NCI-H460 (cell line): ENCODE measurements around the gene TNFSF12. TPM values are rescaled to one million over a fixed set of nuclear protein-coding genes. Genes with fewer than 3 reads are reported as not detected.
"Not testable (repeated sequence)": the region's sequence is repeated elsewhere in the genome, so short reads cannot be mapped to it uniquely, and the experiment has no call there.

Experiments used
- DNase-seq: peaks from one replicate; pipeline ENCODE4 v3.0.0-alpha.2; 2016; ENCODE audit warnings: low read depth; ENCODE audit errors: extremely low read depth
- small RNA-seq, 2 experiments: library from RNA; depleted of rRNA; stranded (forward); fragments of <200 nt; gene quantifications; one replicate each; pipeline ENCODE3, GENCODE V24; 2014
- total RNA-seq: library from RNA; depleted of rRNA; stranded (reverse); fragments of >200 nt; shearing (Covaris generic); gene quantifications from 2 replicates; pipeline ENCODE4 v1.2.3, GENCODE V29; 2014; rRNA removed

TNFSF12 gene
- total RNA-seq, 1 experiment from 2014 or later = 6.9 TPM

- DNase-seq = peak; percentile 94
Measured at GRCh38 chr17:7583253-7584109, 34.6 kb downstream of the TNFSF12 start, which contains the start of gene MPDU1. MPDU1 (plus strand) TSS chr17:7583852; CDS start chr17:7583863, 11 bp downstream.

DNA sequence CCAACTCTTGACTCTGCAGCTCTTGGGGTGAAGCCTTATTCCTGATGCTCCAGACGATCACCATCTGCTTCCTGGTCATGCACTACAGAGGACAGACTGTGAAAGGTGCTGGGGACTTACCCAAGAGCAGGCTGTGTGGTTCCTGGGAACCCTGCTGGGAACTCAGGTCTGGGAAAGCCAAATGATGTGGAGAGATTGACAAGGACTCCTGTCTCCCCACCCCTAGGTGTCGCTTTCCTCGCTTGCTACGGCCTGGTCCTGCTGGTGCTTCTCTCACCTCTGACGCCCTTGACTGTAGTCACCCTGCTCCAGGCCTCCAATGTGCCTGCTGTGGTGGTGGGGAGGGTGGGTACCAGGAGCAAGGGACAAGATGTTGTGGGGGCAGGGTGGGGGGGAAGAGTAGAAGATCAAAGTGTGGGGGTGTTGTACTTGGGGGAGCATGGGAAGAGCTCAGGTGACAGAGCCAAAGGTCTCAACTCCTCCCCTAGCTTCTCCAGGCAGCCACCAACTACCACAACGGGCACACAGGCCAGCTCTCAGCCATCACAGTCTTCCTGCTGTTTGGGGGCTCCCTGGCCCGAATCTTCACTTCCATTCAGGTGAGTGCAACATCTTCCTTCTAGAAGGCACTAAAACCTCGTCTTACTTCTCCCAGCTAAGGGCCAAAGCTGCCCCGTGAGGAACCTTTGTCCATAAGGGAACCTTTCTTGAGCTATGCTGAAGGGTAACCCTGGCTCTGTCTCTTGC is 38.0 kb downstream of the TNFSF12 start:
- peak; percentile 58 for DNase-seq

- DNase-seq = no peak
Measured at GRCh38 chr17:7587420-7588151, 38.7 kb downstream of the TNFSF12 start.

DNA sequence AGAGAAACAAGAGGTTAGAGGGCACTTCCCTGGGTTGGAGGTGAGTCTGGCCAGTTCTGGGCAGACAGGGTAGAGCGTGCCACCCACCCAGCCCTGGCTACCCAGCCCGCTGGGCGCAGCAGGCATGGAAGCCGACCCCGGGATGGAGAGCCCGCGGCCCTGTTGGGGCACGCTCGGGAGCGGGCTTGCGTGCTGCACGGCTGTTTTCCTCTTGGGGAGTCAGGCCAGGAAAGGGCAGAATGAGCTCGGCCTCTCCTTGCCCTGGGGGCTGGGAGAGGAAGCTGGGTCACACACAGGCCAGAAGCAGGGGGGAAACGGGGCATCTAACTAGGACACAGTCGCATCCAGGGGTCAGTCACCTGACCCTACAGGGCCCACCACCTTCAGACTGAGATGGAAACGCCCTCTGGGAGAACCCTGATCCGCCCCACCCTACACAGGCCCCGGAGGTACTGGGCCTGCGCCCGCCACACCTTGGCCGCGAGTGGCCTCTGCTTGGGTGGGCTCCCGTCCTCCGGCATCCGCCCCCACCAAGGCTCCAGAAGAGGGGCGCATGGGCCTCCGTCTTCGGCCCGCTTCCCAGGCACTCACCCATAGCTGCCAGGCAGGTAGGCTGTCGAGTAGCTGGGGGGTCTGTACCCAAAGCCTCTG is 39.8 kb downstream of the TNFSF12 start:
- no peak for DNase-seq

- DNase-seq = peak; percentile 81
Measured at GRCh38 chr17:7589204-7589868, 40.5 kb downstream of the TNFSF12 start.

DNA sequence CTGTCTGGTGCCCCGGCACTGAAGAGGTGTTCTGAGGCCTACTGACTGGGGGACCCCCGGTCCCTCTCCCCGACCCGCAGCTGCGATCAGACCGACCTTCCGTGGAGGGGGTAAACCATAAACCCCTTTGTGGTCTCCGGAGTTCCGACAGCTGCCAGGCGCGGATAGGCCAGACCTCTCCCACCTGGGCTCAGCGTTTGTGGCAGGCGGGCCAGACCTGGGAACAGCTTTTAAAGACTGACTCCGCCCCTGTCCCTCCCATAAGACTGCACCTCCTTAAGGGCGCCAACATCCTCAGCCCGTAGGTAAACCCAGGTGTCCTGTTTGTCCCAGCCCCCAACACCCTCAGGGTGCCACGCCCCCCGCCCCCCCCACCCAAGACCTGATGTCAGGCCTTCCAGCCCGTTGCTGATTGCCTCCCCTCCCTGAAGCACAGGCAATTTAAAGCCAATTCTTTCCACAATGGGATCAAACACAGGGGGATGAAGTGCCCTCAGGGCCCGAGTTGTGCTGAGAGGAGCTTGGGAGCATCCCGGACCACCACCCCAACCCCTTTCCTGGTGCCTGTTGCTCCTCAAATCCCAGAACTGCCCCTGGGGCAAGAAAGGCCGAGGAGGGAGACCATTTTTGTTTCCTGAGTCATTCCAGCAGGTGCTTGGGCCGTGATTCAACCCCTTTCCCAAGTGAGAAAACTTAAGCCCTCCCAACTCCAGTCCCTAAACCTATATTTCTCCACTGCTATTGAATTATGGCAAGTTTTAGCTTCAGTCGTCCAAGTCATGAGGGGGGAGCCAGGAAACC is 41.2 kb downstream of the TNFSF12 start, which contains the start of gene SOX15:
SOX15 (minus strand) TSS at position 204 of the 801 bp plus-strand sequence. CDS start 418 bp downstream, outside the sequence.
- no peak for DNase-seq

DNA sequence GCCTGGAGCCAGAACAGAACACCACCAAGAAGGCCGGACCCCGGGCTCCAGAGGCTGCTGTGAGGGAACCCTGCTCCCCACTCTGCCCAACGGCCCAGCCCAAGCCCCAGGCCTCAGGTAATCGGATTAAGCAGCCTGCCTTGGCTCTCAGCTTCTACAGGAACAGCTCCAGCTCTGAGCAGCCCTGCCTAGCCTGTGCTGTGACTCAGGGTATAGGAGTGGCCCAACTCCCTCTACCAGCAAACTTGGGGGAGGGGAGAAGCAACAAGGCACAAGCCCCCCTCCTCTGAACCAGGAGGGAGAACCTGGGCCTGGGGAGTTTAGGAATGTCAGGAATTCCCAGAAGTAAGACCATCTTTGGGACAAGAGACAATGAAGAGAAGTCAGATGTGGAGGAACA is 41.9 kb downstream of the TNFSF12 start:
- DNase-seq = no peak

DNA sequence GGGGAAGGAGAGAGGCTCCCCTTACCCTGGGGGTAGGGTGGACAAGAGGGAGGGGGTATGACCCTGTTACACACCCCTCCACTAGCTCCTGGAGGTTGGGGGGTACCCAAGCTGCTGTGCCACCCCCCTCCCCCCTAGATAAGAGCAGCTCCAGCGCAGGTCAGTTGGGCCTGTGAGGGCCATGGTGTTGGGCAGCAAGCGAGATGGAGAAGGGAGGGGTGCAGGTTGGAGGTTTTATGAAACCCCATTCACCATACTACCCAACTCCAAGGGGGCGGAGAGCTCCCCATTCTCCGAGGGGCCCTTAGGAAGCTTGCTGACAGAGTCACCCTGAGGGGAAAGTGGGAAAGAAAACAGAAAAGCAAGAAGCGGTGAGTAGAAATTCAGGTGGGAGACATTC is 42.7 kb downstream of the TNFSF12 start:
- no peak for DNase-seq

DNA sequence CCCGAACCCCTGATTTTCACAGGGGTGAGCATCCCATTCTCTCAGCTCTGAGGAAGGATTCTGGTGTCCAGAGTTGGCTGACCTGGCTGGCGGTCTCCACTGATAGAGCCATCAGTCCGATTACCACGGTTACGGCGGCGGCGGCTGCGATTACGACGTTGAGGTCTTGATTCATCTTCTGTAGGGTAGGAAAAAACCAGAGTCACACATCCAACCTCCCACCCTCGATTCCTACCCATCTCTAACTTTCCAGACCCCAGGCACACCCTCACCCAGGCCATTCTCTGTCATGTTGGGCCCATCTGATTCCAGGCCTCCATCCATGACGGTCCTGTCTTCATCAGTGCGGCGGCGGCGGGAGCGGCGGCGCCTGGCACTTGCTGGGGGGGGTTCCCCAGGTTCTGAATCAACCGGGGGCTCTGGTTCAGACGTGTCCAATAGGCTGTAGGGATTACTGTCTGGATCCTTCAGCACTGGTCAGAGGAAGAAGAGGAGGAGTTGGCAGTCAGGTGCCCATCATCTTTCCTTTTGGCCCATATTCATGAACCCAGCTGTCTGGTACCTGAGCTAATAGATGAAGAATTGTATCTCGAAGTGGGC is 43.7 kb downstream of the TNFSF12 start:
- no peak for DNase-seq

DNA sequence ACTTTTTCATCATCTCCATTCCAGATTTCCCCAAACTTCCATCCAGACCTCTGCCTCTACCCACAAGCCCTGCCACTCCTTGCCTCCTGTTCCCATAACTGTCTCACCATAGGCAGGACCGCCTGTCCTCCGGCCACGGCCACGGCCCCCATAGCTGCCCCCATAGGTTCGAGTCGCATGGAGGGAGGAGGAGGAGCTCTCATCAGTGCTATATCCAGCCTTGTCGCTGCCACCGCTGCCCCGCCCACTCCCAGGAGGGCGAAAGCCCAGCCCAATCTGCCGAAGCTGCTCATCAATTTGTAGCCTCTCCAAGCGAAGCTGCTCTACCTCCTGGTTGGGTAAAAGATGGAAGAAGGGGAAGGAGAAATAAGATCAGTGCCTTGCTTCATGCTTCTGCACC is 44.4 kb downstream of the TNFSF12 start:
- DNase-seq = no peak

GRCh38 chr17:7597561-7597960 is 48.7 kb downstream of the TNFSF12 start:
- not testable (repeated sequence) for DNase-seq

GRCh38 chr17:7606280-7606679 is 57.4 kb downstream of the TNFSF12 start:
- no peak for DNase-seq

Small RNAs within 50 kb of the gene (small RNA-seq; reads per million reads assigned to genes)
- gene CD68 (0 reads per million in 2 experiments), gene RF00019 (0 reads per million in 2 experiments), gene SNORA48 (0 reads per million in 2 experiments), gene SNORD10 (0 reads per million in 2 experiments)

Other genes with a start within 250 kb of the TNFSF12 start
- gene EIF5A, start 241.4 kb upstream of the TNFSF12 start, total RNA-seq = 659 and 733 TPM in 2 replicates
- gene GPS2, start 233.7 kb upstream of the TNFSF12 start, total RNA-seq = 63.3 and 64.2 TPM in 2 replicates
- 15.0 and 22.7 TPM in 2 replicates for gene NEURL4, start 219.7 kb upstream of the TNFSF12 start, total RNA-seq
- gene ACAP1, start 212.5 kb upstream of the TNFSF12 start, total RNA-seq = 0.02 TPM in 1 of 2 replicates, not detected in the other
- gene KCTD11, start 196.9 kb upstream of the TNFSF12 start, total RNA-seq = 5.0 and 6.0 TPM in 2 replicates
- not detected in 2 replicates for gene TMEM95, start 193.9 kb upstream of the TNFSF12 start, total RNA-seq
- gene TNK1, start 168.0 kb upstream of the TNFSF12 start, total RNA-seq = 3.5 and 3.9 TPM in 2 replicates
- 31.3 and 32.4 TPM in 2 replicates for gene PLSCR3, start 154.5 kb upstream of the TNFSF12 start, total RNA-seq
- 107 and 202 TPM in 2 replicates for gene TMEM256, start 145.0 kb upstream of the TNFSF12 start, total RNA-seq
- 5.5 and 6.2 TPM in 2 replicates for gene NLGN2, start 141.2 kb upstream of the TNFSF12 start, total RNA-seq
- not detected in 2 replicates for gene SPEM1, start 128.7 kb upstream of the TNFSF12 start, total RNA-seq
- gene SPEM2, start 123.4 kb upstream of the TNFSF12 start, total RNA-seq = not detected in 2 replicates
- gene SPEM3, start 120.2 kb upstream of the TNFSF12 start, total RNA-seq = not detected in 2 replicates
- gene TMEM102, start 113.6 kb upstream of the TNFSF12 start, total RNA-seq = 6.3 and 7.9 TPM in 2 replicates
- gene FGF11, start 109.5 kb upstream of the TNFSF12 start, total RNA-seq = 1.2 TPM in 2 replicates
- 3.6 and 3.8 TPM in 2 replicates for gene CHRNB1, start 104.0 kb upstream of the TNFSF12 start, total RNA-seq
- 14.7 and 15.3 TPM in 2 replicates for gene ZBTB4, start 69.4 kb upstream of the TNFSF12 start, total RNA-seq
- gene SLC35G6, start 67.6 kb upstream of the TNFSF12 start, total RNA-seq = not detected in 2 replicates
- gene POLR2A, start 64.7 kb upstream of the TNFSF12 start, total RNA-seq = 27.1 and 35.3 TPM in 2 replicates
- gene TNFSF13, start 9.7 kb downstream of the TNFSF12 start, total RNA-seq = 0.63 and 1.4 TPM in 2 replicates
- gene SENP3, start 12.9 kb downstream of the TNFSF12 start, total RNA-seq = 92.2 and 102 TPM in 2 replicates
- 24.5 and 29.4 TPM in 2 replicates for gene CD68, start 30.6 kb downstream of the TNFSF12 start, total RNA-seq
- gene MPDU1, start 34.8 kb downstream of the TNFSF12 start, total RNA-seq = 107 and 133 TPM in 2 replicates
- 0.47 TPM in 1 of 2 replicates, not detected in the other for gene SOX15, start 41.0 kb downstream of the TNFSF12 start, total RNA-seq
- gene FXR2, start 65.8 kb downstream of the TNFSF12 start, total RNA-seq = 72.6 and 73.3 TPM in 2 replicates
- 51.5 and 53.9 TPM in 2 replicates for gene SAT2, start 78.8 kb downstream of the TNFSF12 start, total RNA-seq
- 0.10 TPM in 1 of 2 replicates, not detected in the other for gene SHBG, start 81.1 kb downstream of the TNFSF12 start, total RNA-seq
- gene ATP1B2, start 101.9 kb downstream of the TNFSF12 start, total RNA-seq = not detected in 2 replicates
- 44.4 and 46.2 TPM in 2 replicates for gene TP53, start 138.4 kb downstream of the TNFSF12 start, total RNA-seq
- 16.1 and 17.1 TPM in 2 replicates for gene WRAP53, start 139.4 kb downstream of the TNFSF12 start, total RNA-seq
- gene EFNB3, start 156.1 kb downstream of the TNFSF12 start, total RNA-seq = 0.14 and 0.35 TPM in 2 replicates
- gene DNAH2, start 168.7 kb downstream of the TNFSF12 start, total RNA-seq = not detected in 2 replicates